GM18870 (cell line): Measurements from ENCODE around the gene TKTL2.
A peak's percentile ranks its signal among the peaks of the same experiment; 100 is the strongest.

Source experiments
- ATAC-seq: cut with Tn5 transposase; IDR thresholded peaks from one replicate; pipeline ENCODE4 v1.9.1; 2021; ENCODE audit warnings: moderate library complexity; ENCODE audit not compliant: unreplicated experiment

The TKTL2 gene

GRCh38 chr4:163473576-163473975, at the start of gene TKTL2:
TKTL2 (minus strand) TSS chr4:163473754; CDS start chr4:163473734, 20 bp downstream.
- ATAC-seq = no peak

DNA sequence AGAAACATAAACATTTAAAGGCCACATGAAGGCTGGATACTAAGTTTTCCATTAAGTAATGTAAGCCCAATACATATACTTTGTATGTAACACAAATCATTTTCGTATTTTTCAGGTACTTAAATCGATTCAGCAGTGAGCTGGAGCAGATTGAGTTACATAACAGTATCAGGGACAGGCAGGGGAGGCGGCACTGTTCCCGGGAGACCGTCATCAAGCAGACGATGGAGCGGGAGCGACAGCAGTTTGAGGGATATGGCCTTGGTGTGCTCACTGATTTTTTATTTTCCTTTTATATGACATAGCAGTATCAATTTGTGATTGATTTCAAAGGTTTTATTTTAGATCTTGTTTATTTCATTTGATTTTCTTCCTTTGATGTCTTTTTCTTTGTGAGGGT, 41.6 kb upstream of the TKTL2 start:
- no peak for ATAC-seq

DNA sequence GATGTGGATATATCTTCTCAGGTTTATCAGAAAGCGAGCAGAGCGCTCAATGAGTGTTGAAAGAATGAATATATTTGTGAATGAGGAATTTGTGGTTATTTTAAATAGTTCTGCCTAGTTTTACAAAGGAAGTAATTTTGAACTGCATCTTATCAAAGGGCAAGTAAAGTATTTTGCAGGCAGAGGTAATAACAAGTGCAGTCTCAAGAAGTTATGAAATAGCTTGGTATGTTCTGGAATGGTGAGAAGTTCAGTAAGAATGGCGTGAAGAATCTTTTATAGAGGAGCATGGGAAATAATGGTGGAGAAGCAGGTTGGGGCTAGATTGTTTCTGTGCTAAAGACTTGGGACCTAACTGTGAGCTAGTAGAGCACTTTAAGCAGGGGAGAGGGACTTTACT, 31.8 kb upstream of the TKTL2 start:
- no peak for ATAC-seq

DNA sequence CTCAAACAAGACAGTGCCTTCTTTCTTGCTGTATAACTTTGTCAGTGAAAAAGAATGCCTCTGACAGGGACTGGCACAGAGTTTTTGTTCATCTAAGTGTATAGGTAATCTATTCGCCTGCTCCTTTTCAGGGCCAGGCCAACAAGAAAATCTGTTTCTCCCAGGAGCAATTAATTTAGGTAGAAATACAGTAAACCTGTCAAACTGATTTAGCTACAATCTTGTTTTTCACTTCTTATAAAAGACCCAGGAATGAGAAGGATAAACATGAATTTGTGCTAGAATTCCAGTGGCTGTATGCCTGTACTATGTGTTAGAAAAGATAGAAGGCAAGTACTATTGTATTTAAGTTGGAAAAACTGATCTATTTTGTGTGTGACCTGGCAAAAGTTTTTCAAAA, 27.0 kb upstream of the TKTL2 start:
- no peak for ATAC-seq

GRCh38 chr4:163495900-163496299, 22.3 kb upstream of the TKTL2 start:
- ATAC-seq = peak; percentile 51

- ATAC-seq = peak; percentile 68
Measured at GRCh38 chr4:163494360-163495241, 21.0 kb upstream of the TKTL2 start, which contains the start of gene TMA16. TMA16 (plus strand) TSS chr4:163494690; CDS start chr4:163494802, 112 bp downstream.

DNA sequence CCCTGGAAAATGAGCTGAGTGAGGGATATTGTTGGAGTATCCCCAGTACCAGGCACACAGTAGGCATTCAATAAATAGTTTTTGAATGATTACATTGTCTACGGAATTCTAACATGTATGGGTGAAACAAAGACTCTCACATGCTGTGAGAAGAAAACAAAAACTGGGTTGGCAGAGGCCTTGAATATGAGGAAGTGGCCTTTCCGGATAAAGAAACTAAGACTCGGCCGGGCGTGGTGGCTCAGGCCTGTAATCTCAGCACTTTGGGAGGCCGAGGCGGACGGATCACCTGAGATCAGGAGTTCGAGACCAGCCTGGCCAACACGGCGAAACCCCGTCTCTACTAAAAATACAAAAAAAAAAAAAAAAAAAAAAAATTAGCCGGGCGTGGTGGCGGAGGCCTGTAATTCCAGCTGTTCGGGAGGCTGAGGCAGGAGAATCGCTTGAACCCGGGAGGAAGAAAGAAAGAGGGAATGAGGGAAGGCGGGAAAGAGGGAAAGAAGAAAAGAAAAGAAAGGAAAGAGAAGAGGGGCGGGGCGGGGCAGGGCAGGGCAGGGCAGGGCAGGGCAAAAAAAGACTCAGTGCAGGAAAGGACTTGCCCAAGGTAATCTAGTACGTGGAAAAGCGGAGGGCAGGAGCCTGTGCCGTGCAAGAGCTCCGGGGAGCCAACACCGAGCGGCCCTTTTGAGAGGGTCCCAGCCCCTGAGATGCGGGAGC, 20.2 kb upstream of the TKTL2 start:
- ATAC-seq = peak; percentile 23

- no peak for ATAC-seq
Measured at GRCh38 chr4:163492951-163493504, 19.5 kb upstream of the TKTL2 start.

DNA sequence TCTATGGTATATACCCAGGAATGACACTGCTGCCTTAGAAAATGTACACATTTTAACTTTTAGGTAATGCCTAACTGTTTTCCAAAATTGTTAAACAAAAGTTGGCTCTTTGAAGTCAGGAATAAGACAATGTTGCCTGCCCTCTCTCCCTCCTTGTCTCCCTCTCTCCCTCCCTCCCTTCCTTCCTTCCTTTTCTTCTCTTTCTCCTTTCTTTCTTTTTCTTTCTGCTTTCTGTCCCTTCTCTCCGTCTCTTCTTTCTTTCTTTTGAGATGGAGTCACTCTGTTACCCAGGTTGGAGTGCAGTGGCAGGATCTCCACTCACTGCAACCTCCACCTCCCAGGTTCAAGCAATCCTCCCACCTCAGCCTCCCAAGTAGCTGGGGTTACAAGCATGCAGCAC, 16.4 kb upstream of the TKTL2 start:
- ATAC-seq = no peak

DNA sequence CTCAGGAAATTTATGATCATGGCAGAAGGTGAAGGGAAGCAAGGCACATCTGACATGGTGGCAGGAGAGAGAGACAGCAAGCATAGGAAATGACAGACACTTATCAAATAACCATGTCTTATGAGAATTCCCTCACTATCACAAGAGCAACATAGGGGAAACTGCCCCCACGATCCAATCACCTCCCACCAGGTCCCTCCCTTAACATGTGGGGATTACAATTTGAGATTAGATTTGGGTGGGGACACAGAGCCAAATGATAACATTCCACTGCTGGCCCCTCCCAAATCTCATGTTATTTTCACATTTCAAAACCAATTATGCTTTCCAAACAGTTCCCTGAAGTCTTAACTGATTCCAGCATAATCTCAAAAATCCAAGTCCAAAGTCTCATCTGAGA, 12.8 kb upstream of the TKTL2 start:
- ATAC-seq = no peak

- no peak for ATAC-seq
Measured at GRCh38 chr4:163485589-163485988, 12.0 kb upstream of the TKTL2 start.

- ATAC-seq = peak; percentile 48
Measured at GRCh38 chr4:163484906-163485305, 11.4 kb upstream of the TKTL2 start.

GRCh38 chr4:163482190-163482589, 8.6 kb upstream of the TKTL2 start:
- peak; percentile 60 for ATAC-seq

DNA sequence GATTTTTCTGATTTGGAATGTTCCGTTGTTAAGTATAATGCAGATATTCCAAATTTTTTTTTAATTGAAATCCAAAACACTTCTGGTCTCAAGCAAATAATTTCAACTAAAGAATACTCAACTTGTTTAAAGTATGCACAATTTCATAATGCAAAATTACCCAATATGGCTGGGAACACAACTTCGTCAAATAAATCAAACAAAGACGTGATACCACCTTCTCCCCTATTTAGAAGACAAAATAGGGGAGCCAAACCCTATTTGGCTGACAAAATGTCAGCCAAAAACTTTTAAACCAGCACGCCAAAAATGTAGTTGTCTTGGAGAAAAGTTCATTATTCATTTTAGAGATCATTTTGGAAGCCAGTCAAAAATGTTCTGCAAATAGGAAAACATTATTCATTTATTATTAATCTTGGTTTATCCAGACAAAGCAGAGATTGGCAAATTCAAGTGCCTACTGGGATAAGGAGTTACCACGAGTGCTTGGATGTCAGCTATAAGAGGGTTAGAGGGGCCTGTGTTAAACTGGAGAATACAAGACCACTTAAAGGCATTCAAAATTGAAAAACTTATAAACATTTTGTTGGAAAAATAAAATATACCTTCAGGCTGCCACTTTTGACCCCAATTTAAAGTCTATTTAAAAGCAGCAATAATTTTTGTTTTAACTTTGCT, 3.3 kb upstream of the TKTL2 start:
- no peak for ATAC-seq

DNA sequence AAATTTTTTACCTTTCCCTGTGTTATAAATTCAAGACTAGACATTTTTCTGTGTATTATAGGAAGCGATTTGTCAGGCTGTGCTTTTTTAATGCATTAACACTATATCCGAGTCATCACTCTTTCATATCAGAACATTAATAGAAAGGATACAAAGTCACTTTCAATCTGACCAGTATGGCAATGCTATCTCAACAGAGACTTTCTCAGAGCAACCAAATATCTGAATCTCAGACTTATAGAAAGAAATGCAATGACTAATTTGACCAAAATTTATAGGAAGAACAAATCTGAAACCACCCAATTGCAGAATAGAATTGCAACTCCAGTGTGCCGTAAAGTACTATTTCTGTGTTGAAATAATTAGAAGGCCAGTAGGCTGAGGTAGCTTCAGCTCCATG, 473 bp upstream of the TKTL2 start:
- ATAC-seq = peak; percentile 46

- no peak for ATAC-seq
Measured at GRCh38 chr4:163473130-163473529, 424 bp downstream of the TKTL2 start.

DNA sequence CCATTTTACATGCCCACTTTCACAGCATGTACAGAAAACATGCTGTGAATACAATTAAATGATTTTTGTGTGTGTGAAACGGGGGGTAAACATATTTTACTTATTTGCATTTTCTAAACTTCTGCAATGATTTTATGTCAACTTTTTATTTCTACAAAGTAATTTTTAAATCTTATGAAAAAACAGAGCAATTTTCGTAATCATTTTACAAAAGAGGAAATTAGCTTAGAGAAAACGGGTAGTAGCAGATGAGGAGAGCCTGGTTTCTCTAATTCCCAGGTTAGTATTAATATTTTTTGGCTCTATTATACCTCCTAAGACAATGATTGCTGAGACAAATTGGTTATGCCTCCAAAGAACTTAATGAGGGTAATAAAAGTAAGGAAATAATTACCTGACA, 3.2 kb downstream of the TKTL2 start:
- ATAC-seq = no peak

GRCh38 chr4:163467082-163467770, 6.3 kb downstream of the TKTL2 start:
- no peak for ATAC-seq

- ATAC-seq = no peak
Measured at GRCh38 chr4:163462556-163462955, 11.0 kb downstream of the TKTL2 start.

- ATAC-seq = no peak
Measured at GRCh38 chr4:163448540-163449203, 24.9 kb downstream of the TKTL2 start.
